Breast epithelium (tissue), 3 donors: ENCODE measurements around the gene SOCS1.

Experiments used
- CTCF ChIP-seq, 3 donors: fragments of 450-650 bp; IDR thresholded peaks; one replicate each; pipeline ENCODE4 v1.5.1; 2016 to 2017; ENCODE audit warnings: antibody characterized with exemption in 3 of 3, mild to moderate bottlenecking in 3 of 3, moderate library complexity in 3 of 3
- POLR2A ChIP-seq: fragments of 450-650 bp; IDR thresholded peaks from one replicate; pipeline ENCODE4 v1.6.1; 2016; ENCODE audit warnings: antibody characterized with exemption, mild to moderate bottlenecking, moderate library complexity
- POLR2AphosphoS5 ChIP-seq, 3 donors: sonication (generic); formaldehyde crosslinking; IDR thresholded peaks; one replicate each; pipeline ENCODE4 v1.6.1; 2017; ENCODE audit warnings: antibody characterized with exemption in 3 of 3

GRCh38 chr16:11205065-11205699 is 50.8 kb downstream of the SOCS1 start:
- TF ChIP-seq CTCF (IDR thresholded peaks at IDR 0.05) (no peak), POLR2AphosphoS5 (IDR thresholded peaks at IDR 0.05) (no peak), POLR2A (no peak)
